NCI-H128 (cell line): ENCODE results near the gene PHAF1.

Experiments used
- DNase-seq: peaks from one replicate; lab custom pipeline; 2025; ENCODE audit not compliant: unreplicated experiment; lab: John Stamatoyannopoulos, UW

Gene PHAF1

GRCh38 chr16:67177743-67178699 is 68.3 kb downstream of the PHAF1 start:
- DNase-seq = peak; percentile 63

GRCh38 chr16:67179421-67180080 is 69.8 kb downstream of the PHAF1 start:
- DNase-seq = no peak

GRCh38 chr16:67180166-67180565 is 70.4 kb downstream of the PHAF1 start:
- DNase-seq = no peak

GRCh38 chr16:67181346-67181745 is 71.6 kb downstream of the PHAF1 start:
- no peak for DNase-seq

- no peak for DNase-seq
Observed at GRCh38 chr16:67182288-67182687, 72.5 kb downstream of the PHAF1 start.

GRCh38 chr16:67183284-67183626 is 73.5 kb downstream of the PHAF1 start:
- DNase-seq = no peak

GRCh38 chr16:67183627-67184452 is 74.1 kb downstream of the PHAF1 start, which contains the start of gene MATCAP1:
TSS of gene MATCAP1 (minus strand) at chr16:67183963. CDS start at chr16:67180610, 3,353 bp downstream.
- DNase-seq = peak; percentile 79

- DNase-seq = peak; percentile 33
Observed at GRCh38 chr16:67184453-67184994, 74.8 kb downstream of the PHAF1 start.

GRCh38 chr16:67184995-67185650 is 75.4 kb downstream of the PHAF1 start:
- DNase-seq = peak; percentile 34

GRCh38 chr16:67185651-67186134 is 76.0 kb downstream of the PHAF1 start:
- DNase-seq = no peak

GRCh38 chr16:67186550-67186950 is 76.8 kb downstream of the PHAF1 start:
- DNase-seq = no peak

- DNase-seq = no peak
Observed at GRCh38 chr16:67187175-67187890, 77.6 kb downstream of the PHAF1 start.

GRCh38 chr16:67188323-67188722 is 78.6 kb downstream of the PHAF1 start:
- no peak for DNase-seq

- no peak for DNase-seq
Observed at GRCh38 chr16:67188798-67189197, 79.1 kb downstream of the PHAF1 start.

GRCh38 chr16:67190041-67190440 is 80.3 kb downstream of the PHAF1 start, which contains the start of gene EXOC3L1:
TSS of gene EXOC3L1 (minus strand) at chr16:67190136. CDS start at chr16:67189676, 460 bp downstream.
- no peak for DNase-seq

- DNase-seq = no peak
Observed at GRCh38 chr16:67190448-67191399, 81.0 kb downstream of the PHAF1 start.

GRCh38 chr16:67191411-67191994 is 81.8 kb downstream of the PHAF1 start:
- DNase-seq = no peak
